Lower leg skin (tissue), 3 donors: ENCODE results near the gene ABHD15.

Experiments
- POLR2A ChIP-seq, 2 donors: fragments of 450-650 bp; IDR thresholded peaks; one replicate each; pipeline ENCODE4 v1.6.1; 2016 to 2017; ENCODE audit warnings: antibody characterized with exemption in 2 of 2, mild to moderate bottlenecking in 1 of 2, moderate library complexity in 1 of 2
- TF ChIP-seq, protein P1 (sequence below), 3 donors: fragments of 450-650 bp; IDR thresholded peaks; one replicate each; pipeline ENCODE4 v1.5.1; 2016; ENCODE audit warnings: antibody characterized with exemption in 3 of 3, mild to moderate bottlenecking in 3 of 3, moderate library complexity in 2 of 3

- TF ChIP-seq, protein P1, sequence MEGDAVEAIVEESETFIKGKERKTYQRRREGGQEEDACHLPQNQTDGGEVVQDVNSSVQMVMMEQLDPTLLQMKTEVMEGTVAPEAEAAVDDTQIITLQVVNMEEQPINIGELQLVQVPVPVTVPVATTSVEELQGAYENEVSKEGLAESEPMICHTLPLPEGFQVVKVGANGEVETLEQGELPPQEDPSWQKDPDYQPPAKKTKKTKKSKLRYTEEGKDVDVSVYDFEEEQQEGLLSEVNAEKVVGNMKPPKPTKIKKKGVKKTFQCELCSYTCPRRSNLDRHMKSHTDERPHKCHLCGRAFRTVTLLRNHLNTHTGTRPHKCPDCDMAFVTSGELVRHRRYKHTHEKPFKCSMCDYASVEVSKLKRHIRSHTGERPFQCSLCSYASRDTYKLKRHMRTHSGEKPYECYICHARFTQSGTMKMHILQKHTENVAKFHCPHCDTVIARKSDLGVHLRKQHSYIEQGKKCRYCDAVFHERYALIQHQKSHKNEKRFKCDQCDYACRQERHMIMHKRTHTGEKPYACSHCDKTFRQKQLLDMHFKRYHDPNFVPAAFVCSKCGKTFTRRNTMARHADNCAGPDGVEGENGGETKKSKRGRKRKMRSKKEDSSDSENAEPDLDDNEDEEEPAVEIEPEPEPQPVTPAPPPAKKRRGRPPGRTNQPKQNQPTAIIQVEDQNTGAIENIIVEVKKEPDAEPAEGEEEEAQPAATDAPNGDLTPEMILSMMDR (IDR thresholded peaks at IDR 0.05) = no peak
- no peak for TF ChIP-seq POLR2A (IDR thresholded peaks at IDR 0.05)
Observed at GRCh38 chr17:29569245-29569950, 2.6 kb upstream of the ABHD15 start.
